COR-L47 (cell line): Measurements from ENCODE around the gene IRF5.
"Not testable (repeated sequence)": the region's sequence is repeated elsewhere in the genome, so short reads cannot be mapped to it uniquely, and the experiment has no call there.

Experiments
- DNase-seq: peaks from one replicate; lab custom pipeline; 2025; lab: John Stamatoyannopoulos, UW

IRF5 gene

DNA sequence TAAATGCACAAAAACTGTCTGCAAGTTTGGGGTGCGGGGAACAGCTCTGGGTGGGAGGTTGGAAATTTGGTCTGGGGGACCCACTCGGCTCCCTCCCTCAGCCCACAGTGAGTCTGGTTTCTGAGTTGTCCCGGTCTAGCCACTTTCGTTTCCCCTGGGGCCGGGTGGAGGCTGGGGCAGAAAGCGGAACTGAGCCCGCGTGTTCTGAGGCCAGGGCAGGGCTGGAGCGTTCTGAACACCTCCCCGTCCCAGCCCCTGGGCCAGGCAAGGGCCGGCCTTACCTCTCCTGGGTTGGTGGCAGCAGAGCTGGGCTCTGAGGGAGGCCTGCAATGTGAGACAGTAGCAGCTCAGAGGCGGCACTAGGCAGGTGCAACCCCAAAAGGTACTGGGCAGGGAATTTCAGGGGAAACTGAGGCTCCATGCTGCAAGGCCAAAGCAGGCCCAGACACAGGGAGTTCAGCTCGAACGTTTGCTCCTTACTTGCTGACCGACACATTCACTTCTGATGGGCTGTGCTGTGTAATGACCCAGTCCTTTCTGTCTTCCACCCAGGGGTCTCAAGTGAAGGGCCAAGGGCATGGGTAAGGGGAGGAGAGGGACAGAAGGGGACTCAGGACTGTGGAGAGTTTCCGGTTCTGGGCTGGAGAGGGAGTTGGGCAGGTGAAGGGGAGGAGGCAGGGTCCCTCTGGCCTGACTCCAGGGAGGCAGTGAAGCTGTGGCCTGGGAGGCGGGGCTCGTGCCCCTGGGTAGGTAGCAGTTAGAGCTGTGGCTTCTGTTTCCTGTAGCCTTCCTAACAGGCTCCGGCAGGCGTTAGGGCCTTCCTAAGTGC is 3.0 kb downstream of the IRF5 start:
- DNase-seq = no peak

DNA sequence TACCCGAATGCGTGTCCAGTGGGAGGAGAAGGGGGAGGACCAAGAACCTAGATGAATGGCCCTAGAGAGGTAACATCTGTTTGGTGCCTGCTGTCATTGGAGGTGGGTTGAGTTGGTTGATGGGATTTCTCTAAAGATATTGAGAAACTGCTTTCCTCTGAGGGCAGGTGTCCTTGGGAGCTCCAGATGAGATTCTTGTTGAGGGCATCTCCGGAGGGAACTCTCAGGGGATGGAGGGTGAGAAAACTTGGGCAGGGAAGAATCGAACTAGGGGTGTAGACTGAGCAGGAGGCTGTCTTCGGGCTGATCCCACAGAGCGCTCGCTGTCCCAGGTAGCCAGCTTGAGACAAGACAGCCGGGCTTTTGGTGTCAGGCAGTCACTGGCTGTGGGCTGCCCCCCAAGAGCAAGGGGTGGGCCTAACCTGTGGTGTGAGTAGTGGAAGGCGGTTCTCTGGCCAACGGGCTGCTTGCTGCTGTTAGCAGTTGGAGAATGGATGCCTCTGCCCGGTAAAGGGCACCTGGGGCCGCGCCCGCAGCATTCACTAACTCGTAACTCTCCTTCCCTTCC is 3.7 kb downstream of the IRF5 start:
- DNase-seq = no peak

- no peak for DNase-seq
These were observed 4.3 kb downstream of the IRF5 start for GRCh38 chr7:128941946-128942526.

DNA sequence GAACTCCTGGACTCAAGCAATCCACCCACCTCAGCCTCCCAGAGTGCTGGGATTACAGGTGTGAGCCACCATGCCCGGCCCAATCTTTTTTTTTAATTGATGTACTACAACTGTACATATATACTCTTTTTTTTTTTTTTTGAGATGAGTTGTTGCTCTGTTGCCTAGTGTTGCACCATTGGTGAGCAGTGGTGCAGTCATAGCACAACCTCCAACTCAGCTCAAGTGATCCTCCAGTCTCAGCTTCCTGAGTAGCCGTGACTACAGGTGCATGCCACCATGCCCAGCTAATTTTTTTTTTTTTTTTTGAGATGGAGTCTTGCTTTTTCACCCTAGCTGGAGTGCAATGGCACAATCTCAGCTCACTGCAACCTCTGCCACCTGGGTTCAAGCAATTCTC is 5.5 kb downstream of the IRF5 start:
- not testable (repeated sequence) for DNase-seq

DNA sequence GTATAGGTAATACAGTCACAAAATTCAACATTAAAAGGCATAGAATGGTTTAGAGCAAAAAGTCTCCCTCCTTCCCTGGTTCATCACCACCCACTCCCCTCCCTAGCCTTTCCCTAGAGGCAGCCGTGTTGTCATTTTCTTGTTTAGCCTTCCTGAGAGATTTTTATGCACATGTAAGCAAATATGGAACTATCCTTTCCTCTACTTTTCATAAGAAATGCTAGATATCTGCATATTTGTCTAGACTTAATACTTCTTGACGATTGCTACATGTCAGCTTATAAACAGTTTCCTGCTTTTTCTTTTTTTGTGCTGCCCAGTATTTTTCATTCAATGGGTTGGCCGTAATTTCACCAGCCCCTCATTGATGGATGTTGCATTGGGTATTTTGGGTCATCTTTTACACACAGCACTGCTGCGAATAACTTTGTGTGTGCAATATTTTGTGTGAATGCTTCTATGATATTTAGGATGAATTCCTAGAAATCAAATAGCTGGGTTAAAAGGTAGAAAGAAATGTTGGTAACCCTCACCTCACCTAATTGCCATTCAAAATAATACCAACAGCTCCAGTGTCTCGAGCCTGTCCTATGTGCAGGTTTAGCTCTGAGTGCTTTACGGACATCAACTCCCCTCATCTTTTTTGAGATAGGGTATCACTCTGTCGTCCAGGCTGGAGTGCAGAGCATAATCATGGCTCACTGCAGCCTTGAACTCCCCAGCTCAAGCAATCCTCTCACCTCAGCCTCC is 6.9 kb downstream of the IRF5 start:
- no peak for DNase-seq

DNA sequence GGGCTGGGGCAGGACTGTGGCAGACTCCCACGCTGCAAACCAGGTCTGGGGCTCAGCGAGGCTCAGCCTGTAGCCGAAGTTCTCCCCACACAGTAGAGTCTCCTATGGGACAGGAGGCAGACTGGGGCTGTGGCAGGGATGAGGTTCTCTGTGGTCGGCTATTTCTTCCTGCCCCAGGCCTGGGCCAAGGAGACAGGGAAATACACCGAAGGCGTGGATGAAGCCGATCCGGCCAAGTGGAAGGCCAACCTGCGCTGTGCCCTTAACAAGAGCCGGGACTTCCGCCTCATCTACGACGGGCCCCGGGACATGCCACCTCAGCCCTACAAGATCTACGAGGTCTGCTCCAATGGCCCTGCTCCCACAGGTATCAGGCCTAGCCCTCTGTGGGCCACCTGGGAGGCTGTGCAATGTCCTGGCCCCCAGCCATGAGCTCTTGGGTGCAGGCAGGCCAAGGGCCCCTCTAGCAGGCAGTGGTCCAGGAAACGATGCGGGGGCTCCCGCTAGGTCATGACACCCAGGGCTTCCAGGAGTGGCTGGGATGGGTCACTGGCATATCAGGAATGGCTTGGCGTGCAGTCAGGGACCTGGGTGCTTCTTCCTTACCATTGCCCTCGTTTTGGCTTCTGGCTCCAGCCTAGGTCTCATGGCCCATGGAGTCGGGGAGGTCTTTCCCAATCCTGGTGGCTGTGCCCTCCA is 8.1 kb downstream of the IRF5 start:
- DNase-seq = no peak

DNA sequence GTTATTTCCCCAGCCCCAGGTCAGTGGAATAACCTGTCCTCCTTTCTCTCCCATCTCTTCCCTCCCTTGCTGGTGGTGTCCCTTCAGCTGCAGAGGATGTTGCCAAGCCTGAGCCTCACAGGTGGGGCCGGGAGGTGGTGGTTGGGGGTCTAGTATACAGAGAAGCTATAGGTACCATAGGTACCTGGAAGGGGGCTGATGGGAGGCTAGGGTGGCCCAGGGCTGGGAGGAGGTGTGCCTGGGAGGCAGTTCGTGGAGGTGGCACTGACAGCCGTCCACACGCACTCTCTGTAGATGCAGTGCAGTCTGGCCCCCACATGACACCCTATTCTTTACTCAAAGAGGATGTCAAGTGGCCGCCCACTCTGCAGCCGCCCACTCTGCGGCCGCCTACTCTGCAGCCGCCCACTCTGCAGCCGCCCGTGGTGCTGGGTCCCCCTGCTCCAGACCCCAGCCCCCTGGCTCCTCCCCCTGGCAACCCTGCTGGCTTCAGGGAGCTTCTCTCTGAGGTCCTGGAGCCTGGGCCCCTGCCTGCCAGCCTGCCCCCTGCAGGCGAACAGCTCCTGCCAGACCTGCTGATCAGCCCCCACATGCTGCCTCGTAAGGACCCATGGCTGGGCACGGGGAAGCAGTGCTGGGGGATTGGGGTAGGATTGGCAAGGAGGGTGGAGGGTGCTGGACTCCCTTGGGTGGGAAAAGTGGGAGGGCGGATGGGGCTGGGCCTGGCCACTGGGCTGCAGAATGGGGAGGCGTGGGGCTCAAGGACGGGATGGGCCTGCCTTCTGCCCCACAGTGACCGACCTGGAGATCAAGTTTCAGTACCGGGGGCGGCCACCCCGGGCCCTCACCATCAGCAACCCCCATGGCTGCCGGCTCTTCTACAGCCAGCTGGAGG is 9.5 kb downstream of the IRF5 start:
- no peak for DNase-seq

DNA sequence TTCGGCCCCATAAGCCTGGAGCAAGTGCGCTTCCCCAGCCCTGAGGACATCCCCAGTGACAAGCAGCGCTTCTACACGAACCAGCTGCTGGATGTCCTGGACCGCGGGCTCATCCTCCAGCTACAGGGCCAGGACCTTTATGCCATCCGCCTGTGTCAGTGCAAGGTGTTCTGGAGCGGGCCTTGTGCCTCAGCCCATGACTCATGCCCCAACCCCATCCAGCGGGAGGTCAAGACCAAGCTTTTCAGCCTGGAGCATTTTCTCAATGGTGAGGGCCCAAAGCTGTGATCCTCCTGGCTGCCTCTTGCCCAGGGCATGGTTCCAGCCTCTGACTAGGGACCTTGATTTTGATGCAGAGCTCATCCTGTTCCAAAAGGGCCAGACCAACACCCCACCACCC is 10.1 kb downstream of the IRF5 start:
- DNase-seq = no peak

DNA sequence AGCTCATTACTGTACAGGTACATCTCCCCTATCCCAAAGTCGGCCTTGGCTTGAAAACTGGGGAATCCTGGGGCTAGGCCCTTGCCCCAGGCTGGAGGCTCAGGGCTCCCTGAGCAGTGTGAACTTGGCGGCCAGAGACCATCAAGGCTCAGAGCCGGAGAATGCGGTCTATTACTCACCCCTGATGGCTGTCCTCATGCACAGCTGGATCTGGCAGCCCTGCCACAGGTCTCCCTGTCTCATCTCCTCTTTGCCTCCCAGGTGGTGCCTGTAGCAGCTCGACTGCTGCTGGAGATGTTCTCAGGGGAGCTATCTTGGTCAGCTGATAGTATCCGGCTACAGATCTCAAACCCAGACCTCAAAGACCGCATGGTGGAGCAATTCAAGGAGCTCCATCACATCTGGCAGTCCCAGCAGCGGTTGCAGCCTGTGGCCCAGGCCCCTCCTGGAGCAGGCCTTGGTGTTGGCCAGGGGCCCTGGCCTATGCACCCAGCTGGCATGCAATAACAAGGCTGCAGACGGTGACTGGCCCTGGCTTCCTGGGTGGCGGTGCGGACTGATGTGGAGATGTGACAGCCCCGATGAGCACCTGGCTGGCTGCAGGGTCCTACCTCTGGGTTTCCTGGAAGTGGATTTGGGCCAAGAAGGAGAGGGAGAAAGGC is 10.7 kb downstream of the IRF5 start:
- DNase-seq = no peak

- DNase-seq = no peak
These were observed 11.4 kb downstream of the IRF5 start for GRCh38 chr7:128948976-128949760.

- no peak for DNase-seq
These were observed 13.6 kb downstream of the IRF5 start for GRCh38 chr7:128951296-128951695.

DNA sequence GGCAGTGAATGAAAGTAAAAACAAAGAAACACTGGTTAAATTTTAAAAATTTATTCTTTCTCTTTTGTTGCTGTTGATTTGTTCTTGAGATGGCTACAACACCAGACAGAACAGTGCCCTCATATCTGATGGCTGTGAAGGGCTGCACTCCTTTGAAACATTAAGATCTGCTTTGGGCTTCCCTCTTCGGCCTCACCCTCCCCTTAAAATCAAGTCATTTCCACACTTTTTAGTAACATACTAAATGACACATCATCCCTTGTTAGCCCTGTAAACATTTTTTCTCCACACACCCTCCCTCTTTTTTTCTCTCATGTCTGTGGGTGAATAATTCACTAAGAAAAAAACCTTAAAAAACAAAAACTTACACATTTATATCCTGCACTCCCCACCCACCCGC is 16.4 kb downstream of the IRF5 start:
- DNase-seq = no peak

- DNase-seq = peak; percentile 23
These were observed 17.4 kb downstream of the IRF5 start for GRCh38 chr7:128954830-128955802.

DNA sequence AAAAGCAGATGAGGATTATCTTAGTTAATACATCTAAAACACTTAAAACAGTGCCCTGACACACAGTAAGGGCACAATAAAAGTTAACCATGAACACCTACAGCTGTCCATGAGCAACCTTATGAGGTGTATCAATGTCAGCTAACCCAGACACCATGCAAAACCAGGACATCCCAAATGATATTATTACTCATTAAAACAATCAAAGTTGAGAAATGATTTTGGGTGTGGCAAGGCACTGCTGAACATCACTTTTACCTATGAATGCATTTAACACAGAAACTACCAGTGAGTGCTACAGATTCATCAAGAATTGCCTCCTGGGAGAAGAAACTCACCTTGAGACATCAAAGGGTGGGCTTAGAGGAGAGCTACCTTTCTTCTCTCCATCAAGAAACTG is 18.3 kb downstream of the IRF5 start:
- DNase-seq = no peak

DNA sequence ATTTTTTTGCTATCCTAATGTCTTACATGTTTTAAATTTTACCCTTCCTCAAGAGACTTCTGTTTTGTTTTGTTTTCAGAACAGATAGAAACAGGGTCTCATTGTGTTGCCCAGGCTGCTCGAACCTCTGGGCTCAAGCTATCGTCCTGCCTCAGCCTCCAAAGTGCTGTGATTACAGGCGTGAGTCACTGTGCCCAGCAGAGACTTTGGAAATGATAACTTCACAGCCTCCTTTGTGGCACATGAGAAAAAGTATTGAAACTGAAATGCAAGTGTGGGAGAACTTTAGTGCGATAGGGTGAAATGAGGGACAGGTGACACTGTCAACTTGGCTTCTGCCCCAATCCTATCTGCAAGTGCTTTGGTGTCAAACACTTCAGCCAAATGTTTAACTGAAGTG is 21.6 kb downstream of the IRF5 start:
- DNase-seq = no peak

DNA sequence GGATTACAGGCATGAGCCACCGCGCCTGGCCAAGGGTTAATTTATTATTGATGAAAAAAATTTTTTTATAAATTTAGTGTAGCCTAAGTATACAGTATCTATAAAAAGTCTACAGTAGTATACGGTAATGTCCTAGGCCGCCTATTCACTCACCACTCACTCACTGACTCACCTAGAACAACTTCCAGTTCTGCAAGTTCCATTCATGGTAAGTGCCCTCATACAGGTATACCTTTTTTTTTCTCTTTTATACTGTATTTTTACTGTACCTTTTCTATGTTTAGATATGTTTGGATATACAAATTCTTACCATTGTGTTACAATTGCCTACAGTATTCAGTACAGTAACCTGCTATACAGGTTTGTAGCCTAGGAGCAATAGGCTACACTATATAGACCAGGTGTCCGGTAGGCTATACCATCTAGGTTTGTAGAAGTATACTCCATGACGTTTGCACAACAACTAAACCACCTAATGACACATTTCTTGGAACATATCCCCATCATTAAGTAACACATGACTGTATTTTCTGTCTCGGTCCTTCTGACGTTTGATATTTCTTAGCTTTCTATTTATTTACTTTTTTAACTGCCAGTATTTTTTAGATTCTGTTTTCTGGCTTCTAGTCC is 23.4 kb downstream of the IRF5 start:
- DNase-seq = no peak

DNA sequence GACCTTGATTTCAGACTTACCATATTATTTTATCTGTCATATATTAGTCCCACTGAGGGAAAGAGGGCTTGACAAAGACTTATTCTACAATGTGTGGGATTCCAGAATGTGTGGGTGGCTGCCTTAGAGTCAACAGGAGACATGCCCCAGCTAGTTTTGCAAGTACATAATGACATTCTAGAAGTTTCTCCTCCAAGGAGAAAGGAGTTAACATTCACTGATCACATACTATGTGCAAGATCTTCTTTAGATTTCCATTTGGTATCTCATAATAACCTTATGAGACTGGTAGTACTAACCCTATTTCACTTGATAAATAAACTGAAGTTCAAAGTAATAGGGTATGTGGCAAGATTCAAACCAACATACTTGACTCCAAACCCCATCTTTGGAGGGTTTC is 25.2 kb downstream of the IRF5 start:
- DNase-seq = no peak

- no peak for DNase-seq
These were observed 25.6 kb downstream of the IRF5 start for GRCh38 chr7:128963327-128963757.
